Right atrium auricular region (tissue), 2 donors: ENCODE measurements around the gene TNIP1. TPM values are rescaled to one million over a fixed set of nuclear protein-coding genes. Genes with fewer than 3 reads are reported as not detected.
A peak's percentile ranks its signal among the peaks of the same experiment; 100 is the strongest.

ENCODE experiments used
- DNase-seq: peaks from one replicate; pipeline ENCODE4 v3.0.0-alpha.2; 2019; ENCODE audit warnings: low spot score
- H3K27ac ChIP-seq, 2 donors: fragments of 200-600 bp; sonication (generic); 1 replicate in 1 of 2; 2 replicates in 1 of 2; pipeline ENCODE4 v1.5.1; 2016 to 2019
- H3K27me3 ChIP-seq, 2 donors: fragments of 200-600 bp; sonication (generic); one replicate each; pipeline versions ENCODE4 v1.5.1 to v1.6.0; 2017 to 2019
- H3K36me3 ChIP-seq: fragments of 200-600 bp; sonication (generic); one replicate; pipeline ENCODE4 v1.5.1; 2016
- H3K4me1 ChIP-seq, 2 donors: fragments of 200-600 bp; sonication (generic); one replicate each; pipeline versions ENCODE4 v1.5.1 to v1.6.0; 2017 to 2019
- H3K4me3 ChIP-seq, 2 donors: fragments of 200-600 bp; sonication (generic); 1 replicate in 1 of 2; 2 replicates in 1 of 2; pipeline ENCODE4 v1.5.1; 2017 to 2019; ENCODE audit warnings: mild to moderate bottlenecking in 1 of 2, moderate library complexity in 1 of 2
- H3K9me3 ChIP-seq, 2 donors: fragments of 200-600 bp; sonication (generic); one replicate each; pipeline ENCODE4 v1.5.1; 2019
- total RNA-seq, 2 donors: library from RNA; depleted of rRNA; stranded (reverse); fragments of >200 nt; gene quantifications; one replicate each; pipeline ENCODE4 v1.1.0, GENCODE V29; 2016
- TF ChIP-seq, protein P1 (sequence below), 2 donors: fragments of 200-600 bp; sonication (generic); IDR thresholded peaks; one replicate each; pipeline ENCODE4 v1.5.1; 2019; ENCODE audit warnings: antibody characterized with exemption in 2 of 2

The TNIP1 gene
- total RNA-seq, 2 donors from 2014 or later, result 68.9 to 92.6 TPM

DNA sequence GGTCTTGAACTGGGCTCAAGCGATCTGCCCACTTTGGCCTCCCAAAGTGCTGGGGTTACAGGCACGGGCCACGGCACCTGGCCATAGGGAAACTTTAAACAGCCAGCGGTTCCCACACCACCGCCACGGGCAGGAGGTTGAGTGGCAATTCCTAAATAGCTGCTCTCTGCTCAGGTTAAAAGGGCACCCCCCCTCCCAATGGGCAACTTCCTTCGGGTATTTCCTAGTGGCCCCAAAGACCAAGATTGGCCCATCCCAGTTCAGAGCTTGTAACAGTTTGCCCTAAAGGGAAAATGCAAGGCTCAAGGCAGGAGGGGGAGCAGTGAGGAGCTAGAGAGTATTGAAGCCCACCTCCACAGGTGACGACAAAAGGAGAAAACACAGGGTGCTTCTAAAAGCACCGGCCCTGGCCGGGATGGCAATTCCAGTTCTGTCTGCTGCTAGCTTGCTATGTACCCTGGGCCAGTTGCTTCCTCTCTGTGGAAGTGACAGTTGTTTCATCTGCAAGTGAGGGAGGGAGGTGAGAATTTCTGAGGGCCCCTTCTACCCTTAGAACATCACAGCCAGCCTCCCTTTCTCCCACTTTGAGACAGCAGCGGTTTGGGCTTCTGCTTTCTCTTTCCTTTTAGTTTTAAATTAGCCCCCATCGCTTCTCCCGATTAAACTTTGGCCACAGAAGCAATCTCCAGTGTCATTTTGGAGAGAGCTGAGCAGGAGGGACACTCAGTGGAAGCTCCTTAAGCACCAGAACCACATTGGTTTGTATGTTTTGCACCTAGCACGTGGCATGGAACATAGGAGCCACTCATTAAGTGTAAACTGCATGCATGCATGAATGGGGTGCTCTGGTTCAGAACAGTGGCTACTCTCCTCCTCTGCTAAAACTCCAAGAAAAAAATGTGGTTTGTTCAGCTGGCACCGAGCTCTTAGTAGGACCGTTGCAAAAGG is 17.3 kb upstream of the TNIP1 start:
- no peaks in the 10 kb centered on the region for H3K9me3 ChIP-seq
- H3K27me3 ChIP-seq, result no peaks in the 10 kb centered on the region
- DNase-seq, result no peak
- no peak overlapping the region for H3K27ac ChIP-seq
- H3K36me3 ChIP-seq, result peaks cover 12% of the 10 kb centered on the region
- H3K4me1 ChIP-seq, result peaks cover 0 to 61% of the 10 kb centered on the region in 2 donors
- no peak overlapping the region for H3K4me3 ChIP-seq
- TF ChIP-seq, protein P1, sequence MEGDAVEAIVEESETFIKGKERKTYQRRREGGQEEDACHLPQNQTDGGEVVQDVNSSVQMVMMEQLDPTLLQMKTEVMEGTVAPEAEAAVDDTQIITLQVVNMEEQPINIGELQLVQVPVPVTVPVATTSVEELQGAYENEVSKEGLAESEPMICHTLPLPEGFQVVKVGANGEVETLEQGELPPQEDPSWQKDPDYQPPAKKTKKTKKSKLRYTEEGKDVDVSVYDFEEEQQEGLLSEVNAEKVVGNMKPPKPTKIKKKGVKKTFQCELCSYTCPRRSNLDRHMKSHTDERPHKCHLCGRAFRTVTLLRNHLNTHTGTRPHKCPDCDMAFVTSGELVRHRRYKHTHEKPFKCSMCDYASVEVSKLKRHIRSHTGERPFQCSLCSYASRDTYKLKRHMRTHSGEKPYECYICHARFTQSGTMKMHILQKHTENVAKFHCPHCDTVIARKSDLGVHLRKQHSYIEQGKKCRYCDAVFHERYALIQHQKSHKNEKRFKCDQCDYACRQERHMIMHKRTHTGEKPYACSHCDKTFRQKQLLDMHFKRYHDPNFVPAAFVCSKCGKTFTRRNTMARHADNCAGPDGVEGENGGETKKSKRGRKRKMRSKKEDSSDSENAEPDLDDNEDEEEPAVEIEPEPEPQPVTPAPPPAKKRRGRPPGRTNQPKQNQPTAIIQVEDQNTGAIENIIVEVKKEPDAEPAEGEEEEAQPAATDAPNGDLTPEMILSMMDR (IDR thresholded peaks at IDR 0.05), result no peak

DNA sequence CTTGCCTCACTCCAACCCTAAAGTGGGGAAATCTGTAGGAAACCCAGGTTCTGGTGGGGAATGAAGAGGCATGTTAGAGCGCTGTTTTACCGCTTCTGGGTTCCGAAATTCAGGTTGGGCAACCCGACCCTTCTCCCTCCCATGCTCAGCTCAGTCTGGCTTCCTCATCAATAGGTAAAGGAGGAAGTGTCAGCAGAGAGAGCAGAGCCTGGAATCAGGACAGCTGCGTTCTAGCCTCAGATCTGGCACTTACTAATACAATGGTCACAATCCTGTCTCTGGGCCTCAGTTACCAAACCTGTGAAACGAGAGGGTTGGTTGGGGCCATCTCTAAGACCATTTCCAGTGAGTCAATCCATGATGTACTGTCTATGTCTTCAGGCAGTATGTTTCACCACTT is 16.2 kb upstream of the TNIP1 start:
- peaks cover 0 to 65% of the 10 kb centered on the region in 2 donors for H3K4me1 ChIP-seq
- no peak for DNase-seq
- TF ChIP-seq, protein P1 (IDR thresholded peaks at IDR 0.05), result no peak
- H3K4me3 ChIP-seq, result no peak overlapping the region
- peaks cover 3% of the 10 kb centered on the region for H3K36me3 ChIP-seq
- H3K27ac ChIP-seq, result no peak overlapping the region
- no peaks in the 10 kb centered on the region for H3K9me3 ChIP-seq
- no peaks in the 10 kb centered on the region for H3K27me3 ChIP-seq

DNA sequence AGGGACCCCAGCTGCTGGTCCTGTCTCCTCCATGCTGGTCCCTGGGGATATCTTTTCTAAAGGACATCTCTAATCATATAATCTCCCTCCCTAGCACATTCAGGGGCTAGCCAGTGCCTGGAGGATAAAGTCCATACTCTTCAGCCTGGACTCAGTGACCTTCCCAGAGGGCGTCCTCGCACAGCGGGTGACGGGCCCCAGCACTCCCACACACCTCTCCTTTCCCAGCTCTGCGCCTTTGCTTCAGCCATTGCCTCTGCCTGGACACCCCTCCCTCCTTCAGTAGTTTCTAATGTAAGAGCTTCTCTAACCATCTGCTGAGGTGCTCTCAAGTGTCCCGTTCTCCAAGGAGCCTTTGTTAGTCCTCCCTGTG is 15.2 kb upstream of the TNIP1 start:
- Histone ChIP-seq H3K36me3 (peaks cover 3% of the 10 kb centered on the region), H3K27me3 (no peaks in the 10 kb centered on the region), H3K4me1 (peaks cover 0 to 55% of the 10 kb centered on the region in 2 donors), H3K9me3 (no peaks in the 10 kb centered on the region), H3K4me3 (no peak overlapping the region), H3K27ac (peak overlapping the region; percentile 31 to 64)
- no peak for DNase-seq
- TF ChIP-seq, protein P1 (IDR thresholded peaks at IDR 0.05), result no peak

DNA sequence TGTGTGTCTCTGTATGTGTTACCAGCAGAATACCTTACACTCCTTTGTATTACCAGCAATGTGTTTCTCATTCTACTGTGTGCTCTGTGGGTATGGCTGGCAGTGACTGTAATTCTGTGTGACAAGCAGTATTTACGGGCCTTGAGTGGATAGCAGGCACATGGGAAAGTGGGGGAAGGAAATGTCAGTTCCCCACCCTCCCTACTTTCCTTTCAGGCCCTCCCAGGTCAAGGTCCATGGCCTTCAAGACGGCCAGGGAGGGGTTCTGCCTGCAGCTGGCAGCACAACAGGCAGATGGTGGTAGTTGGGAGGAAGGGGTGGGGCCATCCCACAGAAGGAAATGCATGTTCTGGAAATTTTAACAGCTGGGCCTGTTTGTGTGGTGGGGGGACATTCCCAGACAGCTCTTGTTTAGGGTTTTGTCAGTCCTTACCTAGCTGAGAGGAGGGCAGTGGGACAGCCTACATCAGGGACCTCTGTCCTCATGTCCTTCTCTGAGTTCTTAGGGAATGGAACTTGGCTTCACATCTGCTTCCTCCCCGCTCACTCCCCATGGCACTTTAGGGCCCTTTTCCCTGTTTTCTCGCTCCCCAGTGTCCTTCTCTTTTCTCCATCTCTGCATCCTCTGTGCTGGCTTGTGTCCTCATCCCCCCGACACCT is 14.6 kb upstream of the TNIP1 start:
- peaks cover 0 to 49% of the 10 kb centered on the region in 2 donors for H3K4me1 ChIP-seq
- no peak for DNase-seq

DNA sequence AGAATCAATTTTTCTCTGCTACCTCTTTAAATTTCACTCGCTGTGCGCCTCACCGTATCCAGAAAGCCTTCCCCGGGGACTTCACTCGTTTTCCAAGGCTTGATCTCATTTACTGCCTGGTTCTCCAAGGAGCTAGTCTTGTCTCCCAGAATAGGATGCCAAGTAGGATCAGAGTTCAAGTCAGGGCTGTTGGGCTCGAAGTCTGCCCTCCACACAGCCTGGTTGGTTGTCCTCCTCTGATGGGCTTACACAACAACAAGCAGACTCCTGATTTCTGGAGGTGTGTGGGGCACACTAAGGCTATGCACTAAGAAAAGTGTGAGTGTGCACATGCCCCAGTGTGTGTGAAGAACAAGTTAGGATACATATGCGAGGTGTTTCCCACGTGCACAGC is 14.0 kb upstream of the TNIP1 start:
- TF ChIP-seq, protein P1 (IDR thresholded peaks at IDR 0.05), result no peak
- DNase-seq, result no peak
- H3K4me3 ChIP-seq, result no peak overlapping the region
- H3K27me3 ChIP-seq, result no peaks in the 10 kb centered on the region
- no peaks in the 10 kb centered on the region for H3K9me3 ChIP-seq
- no peaks in the 10 kb centered on the region for H3K36me3 ChIP-seq
- peak overlapping the region; percentile 53 to 64 for H3K27ac ChIP-seq
- H3K4me1 ChIP-seq, result peaks cover 0 to 43% of the 10 kb centered on the region in 2 donors

More for the DNA sequence above, 14.6 kb upstream of the TNIP1 start:
- Histone ChIP-seq H3K27me3 (no peaks in the 10 kb centered on the region), H3K4me3 (no peak overlapping the region), H3K27ac (peak overlapping the region; percentile 31 to 64), H3K9me3 (no peaks in the 10 kb centered on the region), H3K36me3 (peaks cover 2% of the 10 kb centered on the region)
- TF ChIP-seq, protein P1 (IDR thresholded peaks at IDR 0.05), result no peak
